GM13977 (cell line): ENCODE data around the gene PPFIA1.

ENCODE experiments used
- DNase-seq: peaks from one replicate; pipeline ENCODE4 v3.0.0; 2012; ENCODE audit warnings: low spot score
- CTCF ChIP-seq: IDR thresholded peaks from 2 replicates; pipeline ENCODE4 v1.5.1; 2012; ENCODE audit warnings: mild to moderate bottlenecking, control low read depth; ENCODE audit not compliant: insufficient read depth; ENCODE audit errors: extremely low read depth, missing control alignments
- in situ Hi-C: fragments of 300-500 bp; cut with MboI; formaldehyde crosslinking; loops from one replicate; pipeline ENCODE4 v1.12.0; 2022; ENCODE audit warnings: low sequenced_read_pairs, low pct_unique_long_range_greater_than_20kb, mixed read lengths, inconsistent platforms; ENCODE audit not compliant: unreplicated experiment

The PPFIA1 gene

GRCh38 chr11:70278994-70279393 lies 8.5 kb downstream of the PPFIA1 start:
- no peak for DNase-seq
- in situ Hi-C loops, result no loop called here
- TF ChIP-seq CTCF, result no peak

- in situ Hi-C loops, result no loop called here
- DNase-seq, result no peak
- TF ChIP-seq CTCF, result no peak
Measured at GRCh38 chr11:70281156-70281609, 10.7 kb downstream of the PPFIA1 start.

GRCh38 chr11:70282012-70282411 lies 11.5 kb downstream of the PPFIA1 start:
- no peak for DNase-seq
- in situ Hi-C loops, result no loop called here
- TF ChIP-seq CTCF, result no peak

DNA sequence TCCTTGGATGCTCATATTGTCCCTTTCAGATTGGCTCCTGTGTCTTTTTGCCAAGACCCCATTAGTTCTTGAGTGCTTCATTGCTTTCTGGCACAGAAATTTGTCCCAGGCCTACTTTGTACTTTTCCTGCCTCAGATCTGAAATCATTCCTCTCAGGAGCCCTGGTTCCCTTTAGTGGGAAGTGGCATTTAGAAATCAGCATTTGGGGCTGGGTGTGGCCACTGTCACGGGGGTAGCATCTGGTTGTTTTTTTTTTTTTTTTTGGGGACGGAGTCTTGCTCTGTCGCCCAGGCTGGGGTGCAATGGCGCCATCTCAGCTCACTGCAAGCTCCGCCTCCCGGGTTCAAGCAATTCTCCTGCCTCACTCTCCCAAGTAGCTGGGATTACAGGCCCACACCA lies 18.2 kb downstream of the PPFIA1 start:
- DNase-seq, result no peak
- no peak for TF ChIP-seq CTCF
- in situ Hi-C loops, result no loop called here

GRCh38 chr11:70289582-70289981 lies 19.1 kb downstream of the PPFIA1 start:
- in situ Hi-C loops, result no loop called here
- no peak for DNase-seq
- no peak for TF ChIP-seq CTCF

- TF ChIP-seq CTCF, result no peak
- no peak for DNase-seq
- in situ Hi-C loops, result no loop called here
Measured at GRCh38 chr11:70290361-70291065, 20.0 kb downstream of the PPFIA1 start.

DNA sequence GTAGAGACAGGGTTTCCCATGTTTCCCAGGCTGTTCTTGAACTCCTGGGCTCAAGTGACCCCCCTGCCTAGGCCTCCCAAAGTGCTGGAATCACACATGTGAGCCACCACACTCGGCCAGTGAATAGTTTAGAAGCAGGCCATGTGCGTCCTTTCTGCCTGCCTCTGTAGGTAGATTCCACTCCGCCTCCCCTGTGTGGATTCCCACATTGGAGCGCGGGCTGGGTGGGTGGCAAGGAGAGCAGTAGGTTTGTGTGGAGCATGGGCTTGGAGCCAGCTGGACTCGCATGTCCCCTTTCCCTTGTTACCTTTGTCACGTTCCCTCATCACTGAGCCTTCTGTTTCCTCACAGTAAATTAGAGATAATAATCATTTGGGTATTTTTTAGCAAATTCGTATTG lies 21.7 kb downstream of the PPFIA1 start:
- in situ Hi-C loops, result no loop called here
- DNase-seq, result no peak
- TF ChIP-seq CTCF, result no peak
